Keratinocyte (primary cell): ENCODE data around the gene GLDC.
A peak's percentile ranks its signal among the peaks of the same experiment; 100 is the strongest.

Source experiments
- CTCF ChIP-seq, 3 experiments: IDR thresholded peaks in 1 of 3; conservative IDR thresholded peaks in 1 of 3; optimal IDR thresholded peaks in 1 of 3; 2 replicates in 2 of 3; 3 replicates in 1 of 3; pipeline versions ENCODE3 to v1.5.1; 2011; ENCODE audit warnings: low read length in 3 of 3, mild to moderate bottlenecking in 3 of 3, moderate library complexity in 2 of 3, control low read depth in 1 of 3, inconsistent platforms in 1 of 3; ENCODE audit not compliant: insufficient read depth in 2 of 3; ENCODE audit errors: extremely low read depth in 1 of 3
- EZH2 ChIP-seq: IDR thresholded peaks from one replicate; pipeline ENCODE4 v1.6.1; 2012; ENCODE audit warnings: inconsistent platforms, mild to moderate bottlenecking, low read length, moderate library complexity

- TF ChIP-seq CTCF (optimal IDR thresholded peaks at IDR 0.05 in 1 of 3, IDR thresholded peaks at IDR 0.05 in 1 of 3, conservative IDR thresholded peaks at IDR 0.05 in 1 of 3; ENCODE audit: extremely low read depth in 1 of 3, insufficient read depth in 2 of 3, low read length in 3 of 3), result peak in 1 of 3 experiments; percentile 3
- no peak for TF ChIP-seq EZH2
These were observed 157.1 kb downstream of the GLDC start for GRCh38 chr9:6488395-6488794.
